Measurements from ENCODE around the gene TUBE1.
"Not testable (repeated sequence)": the region's sequence is repeated elsewhere in the genome, so short reads cannot be mapped to it uniquely, and the experiment has no call there.

TUBE1 gene

DNA sequence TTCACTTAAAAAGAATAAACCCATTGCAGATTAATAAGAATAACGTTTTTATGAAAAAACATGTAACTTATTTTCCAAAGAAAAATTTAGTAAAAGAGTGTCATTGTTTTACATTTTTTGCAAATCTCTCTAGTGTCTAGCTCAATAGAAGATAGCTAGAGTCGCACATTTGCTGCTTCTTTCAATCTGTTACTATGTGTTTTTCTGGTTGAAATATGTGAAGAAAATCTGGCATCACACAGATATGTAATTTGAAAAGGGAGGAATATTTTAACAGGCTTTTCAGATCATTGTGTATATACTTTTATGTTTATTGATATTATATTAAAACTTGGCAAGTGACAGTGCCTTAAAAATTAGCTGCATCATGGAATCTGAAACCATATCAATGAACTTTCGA, 24.3 kb downstream of the TUBE1 start:
- DNase-seq (ENCODE audit: low spot score) = no peak

DNA sequence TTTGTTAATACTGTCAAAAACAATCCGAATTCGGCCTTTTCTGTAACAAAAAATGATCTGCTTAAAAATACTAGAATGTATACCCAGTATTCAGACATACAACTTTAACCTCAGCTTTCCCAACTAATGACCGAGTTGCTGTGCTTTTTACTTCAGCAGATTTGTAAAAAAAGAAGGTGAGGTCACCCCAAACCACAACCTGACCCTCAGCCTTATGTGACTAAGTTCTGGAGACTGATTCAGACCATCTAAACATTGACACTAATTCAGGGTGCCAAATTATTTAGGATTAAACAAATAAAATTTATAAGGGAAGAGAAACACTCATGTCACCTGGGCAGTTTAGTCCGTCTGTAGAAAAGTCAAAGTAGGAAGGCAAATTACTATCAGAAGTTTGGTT, 25.7 kb downstream of the TUBE1 start:
- no peak for DNase-seq (ENCODE audit: low spot score)

DNA sequence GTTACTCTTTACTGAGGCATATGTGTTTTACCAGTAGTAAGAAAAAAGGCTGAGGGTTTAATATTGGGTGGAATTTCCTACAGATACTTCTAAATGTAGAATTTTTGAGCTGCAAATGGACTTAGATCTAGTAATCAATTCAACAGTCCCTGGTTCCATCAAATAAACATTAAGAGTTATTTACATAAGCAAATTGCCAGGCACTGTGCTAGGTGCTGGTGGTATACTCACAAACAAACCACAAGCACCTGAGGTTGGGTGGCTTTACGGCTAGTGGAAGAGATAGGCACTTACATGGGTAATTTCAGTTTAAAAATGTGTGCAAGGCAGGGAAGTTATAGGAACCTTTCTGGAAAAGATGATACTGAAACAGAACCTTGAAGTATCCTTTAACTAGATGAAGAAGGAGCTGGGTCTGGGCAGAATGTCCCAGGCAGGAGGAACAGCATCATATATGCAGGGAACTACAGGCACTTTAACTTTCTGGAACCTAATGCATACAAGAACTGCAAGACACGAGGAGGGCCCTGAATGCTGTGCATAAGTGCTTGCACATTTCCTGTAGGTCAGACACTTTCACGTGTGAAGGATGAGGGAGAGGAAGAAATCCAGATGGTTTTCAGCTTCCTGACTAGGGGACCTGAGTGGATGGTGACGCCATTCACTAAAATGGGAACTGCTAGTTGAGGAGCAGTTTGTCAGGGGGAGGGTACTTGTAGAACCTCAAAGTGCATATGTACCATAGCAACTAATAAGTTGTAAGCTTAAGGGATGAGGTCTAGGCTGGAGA, 28.8 kb downstream of the TUBE1 start:
- DNase-seq (ENCODE audit: low spot score) = no peak

DNA sequence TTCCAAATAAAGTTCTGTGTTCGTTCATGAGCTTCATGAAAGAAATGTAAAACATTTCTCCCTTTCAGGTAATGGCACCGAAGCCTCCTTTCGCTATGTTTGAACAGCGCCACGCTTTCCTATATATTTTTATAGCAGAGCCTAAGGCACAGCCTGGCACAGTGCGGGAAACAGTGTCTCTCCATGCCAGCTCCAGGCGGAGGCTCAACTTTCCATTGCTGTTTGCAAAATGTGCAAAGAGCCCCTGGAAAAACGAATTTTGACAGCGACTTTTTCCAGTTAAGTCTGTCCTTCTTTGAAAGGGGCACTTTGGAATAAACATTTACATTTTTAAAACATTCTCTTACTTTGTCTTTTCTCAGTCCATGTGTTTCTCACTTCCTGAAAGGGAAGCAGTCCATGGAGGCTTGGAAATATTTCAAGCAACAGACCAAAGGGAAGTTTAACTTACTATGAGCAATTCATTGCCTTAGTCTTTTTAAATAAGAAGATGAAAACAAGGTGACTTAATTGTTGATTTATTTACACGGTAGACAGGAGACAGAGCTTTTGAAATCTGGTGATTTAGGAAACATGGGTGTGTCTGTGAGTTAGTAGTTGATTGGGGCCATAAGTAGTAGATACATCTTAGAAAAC, 32.6 kb downstream of the TUBE1 start:
- no peak for DNase-seq (ENCODE audit: low spot score)

DNA sequence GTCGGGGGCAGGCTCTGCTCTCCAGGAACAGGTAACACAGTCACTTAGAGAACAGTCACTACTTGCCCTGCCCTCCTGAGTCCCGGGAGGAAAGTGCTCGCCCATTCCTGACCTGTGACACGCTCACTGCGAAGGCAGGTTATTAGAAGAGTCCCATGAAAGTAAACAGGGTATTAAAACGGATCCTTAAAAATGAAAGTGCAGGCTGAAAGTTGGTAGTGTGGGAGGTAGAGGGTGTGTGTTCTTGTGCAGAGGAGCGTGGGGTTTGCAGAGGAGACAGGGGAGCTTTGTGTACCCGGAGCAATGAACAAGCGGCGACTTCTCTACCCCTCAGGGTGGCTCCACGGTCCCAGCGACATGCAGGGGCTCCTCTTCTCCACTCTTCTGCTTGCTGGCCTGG, 33.3 kb downstream of the TUBE1 start, which contains the start of gene CCN6:
TSS of gene CCN6 (plus strand) at position 104 of the 400 bp plus-strand sequence. CDS start at position 358, 254 bp downstream.
- no peak for DNase-seq (ENCODE audit: low spot score)

DNA sequence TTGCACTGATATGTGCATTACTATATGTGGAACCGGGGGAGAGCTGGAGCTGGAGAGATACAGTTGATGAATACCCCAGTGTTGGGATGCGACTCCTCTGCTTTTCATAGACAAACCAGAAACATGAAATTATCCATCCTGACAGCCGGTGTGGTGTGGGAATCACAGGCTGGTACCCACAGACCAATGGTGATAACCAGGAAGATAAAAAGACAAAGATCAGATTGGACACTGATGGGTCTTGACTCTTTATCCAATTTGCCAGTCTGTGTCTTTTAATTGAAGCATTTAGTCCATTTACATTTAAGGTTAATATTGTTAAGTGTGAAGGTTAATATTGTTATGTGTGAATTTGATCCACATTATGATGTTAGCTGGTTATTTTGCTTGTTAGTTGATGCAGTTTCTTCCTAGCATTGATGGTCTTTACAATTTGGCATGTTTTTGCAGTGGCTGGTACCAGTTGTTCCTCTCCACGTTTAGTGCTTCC, 36.0 kb downstream of the TUBE1 start:
- DNase-seq (ENCODE audit: low spot score) = not testable (repeated sequence)

DNA sequence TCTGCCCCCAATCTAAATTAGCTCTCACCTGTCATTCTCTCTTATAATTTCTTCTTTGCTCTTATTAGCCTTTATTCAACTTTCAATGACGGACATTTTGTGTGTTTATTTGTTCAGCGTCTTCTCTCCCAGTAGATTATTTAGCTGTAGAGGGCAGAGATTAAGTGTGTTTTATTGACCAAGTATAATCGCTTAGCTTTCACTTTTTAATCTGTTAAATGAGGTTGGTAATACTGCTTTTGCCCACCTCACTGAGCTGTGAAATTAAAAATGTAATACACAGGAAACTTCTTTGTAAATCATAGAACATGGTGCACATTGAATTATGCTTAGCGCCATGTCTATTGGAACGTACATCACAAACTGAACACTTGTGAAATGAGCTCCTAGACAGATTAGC, 36.9 kb downstream of the TUBE1 start:
- DNase-seq (ENCODE audit: low spot score) = no peak

DNA sequence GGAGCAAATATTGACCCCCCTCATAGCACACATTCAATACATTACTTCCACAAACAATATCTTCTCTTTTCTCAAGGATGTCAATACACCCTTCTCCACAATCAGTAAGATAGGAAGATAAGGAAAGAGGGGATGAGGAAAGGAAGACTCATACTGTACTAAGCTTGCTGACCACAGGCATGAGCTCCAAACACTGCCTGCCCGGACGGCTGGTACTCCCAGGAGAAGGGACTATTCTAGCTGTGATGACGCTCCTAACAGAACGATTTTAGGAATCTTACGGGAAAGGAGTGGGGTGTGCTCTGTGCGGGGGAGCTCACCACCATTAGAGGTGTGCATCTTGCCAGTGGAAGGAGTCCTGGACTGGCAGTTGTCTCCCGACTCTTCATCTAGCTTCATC, 37.3 kb downstream of the TUBE1 start:
- no peak for DNase-seq (ENCODE audit: low spot score)

DNA sequence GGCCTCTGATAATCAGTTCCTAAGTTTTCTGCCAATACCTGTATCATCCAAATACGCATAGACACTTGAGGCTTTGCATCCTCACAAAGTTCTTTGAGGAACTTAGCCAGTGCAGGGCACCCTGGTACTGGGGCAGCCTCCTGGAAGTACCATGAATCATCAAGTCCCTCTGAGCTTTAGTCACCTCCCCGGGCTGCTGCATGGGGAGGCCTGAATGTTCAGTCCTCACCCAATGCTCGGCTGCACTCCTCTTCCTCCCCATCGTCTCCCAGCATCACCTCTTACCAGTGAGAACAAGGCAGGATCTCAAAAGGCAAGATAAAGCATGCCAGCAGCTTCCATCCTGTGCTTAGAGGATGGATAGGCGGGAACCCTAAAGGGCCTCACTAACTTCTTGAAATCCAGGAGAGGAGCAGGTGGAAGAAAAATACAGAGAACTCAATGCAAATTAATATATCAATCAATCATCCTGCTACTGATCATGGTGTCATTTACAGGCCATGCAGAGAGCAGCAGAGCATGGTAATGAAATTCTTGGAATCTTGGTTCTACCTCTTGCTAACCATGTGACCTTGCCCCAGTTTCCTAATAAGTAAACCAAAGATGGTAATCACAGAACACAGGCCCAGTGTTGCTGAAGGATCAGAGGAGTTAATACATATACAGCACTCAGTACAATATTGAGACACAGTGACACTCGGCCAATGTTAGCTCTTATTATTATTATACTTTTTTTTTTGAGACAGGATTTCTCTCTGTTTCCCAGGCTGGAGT, 38.1 kb downstream of the TUBE1 start:
- no peak for DNase-seq (ENCODE audit: low spot score)

DNA sequence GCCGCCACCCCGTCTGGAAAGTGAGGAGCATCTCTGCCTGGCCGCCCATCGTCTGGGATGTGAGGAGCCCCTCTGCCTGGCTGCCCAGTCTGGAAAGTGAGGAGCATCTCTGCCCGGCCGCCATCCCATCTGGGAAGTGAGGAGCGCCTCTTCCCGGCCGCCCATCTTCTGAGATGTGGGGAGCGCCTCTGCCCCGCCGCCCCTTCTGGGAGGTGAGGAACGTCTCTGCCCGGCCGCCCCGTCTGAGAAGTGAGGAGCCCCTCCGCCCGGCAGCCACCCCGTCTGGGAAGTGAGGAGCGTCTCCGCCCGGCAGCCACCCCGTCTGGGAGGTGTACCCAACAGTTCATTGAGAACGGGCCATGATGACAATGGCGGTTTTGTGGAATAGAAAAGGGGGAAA, 39.8 kb downstream of the TUBE1 start:
- DNase-seq (ENCODE audit: low spot score) = not testable (repeated sequence)

DNA sequence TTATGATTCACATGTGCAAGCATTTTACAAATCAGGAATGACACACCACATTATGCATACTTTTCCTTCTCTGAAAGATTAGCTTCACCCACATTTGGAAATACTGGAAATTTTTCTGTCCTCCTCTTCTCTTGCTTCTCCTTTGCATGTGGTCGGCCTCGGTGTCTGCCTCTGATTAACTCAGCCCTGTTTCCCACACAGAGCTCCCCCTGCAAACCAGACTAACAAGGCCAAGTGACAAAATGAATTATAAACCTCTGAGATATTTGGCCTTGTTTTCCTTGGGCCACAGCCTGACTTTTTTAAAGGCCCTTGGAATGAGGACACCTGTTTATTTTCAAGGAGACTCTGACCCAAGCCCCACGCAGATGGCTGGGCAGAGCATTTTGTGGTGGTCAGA, 42.4 kb downstream of the TUBE1 start:
- DNase-seq (ENCODE audit: low spot score) = no peak

DNA sequence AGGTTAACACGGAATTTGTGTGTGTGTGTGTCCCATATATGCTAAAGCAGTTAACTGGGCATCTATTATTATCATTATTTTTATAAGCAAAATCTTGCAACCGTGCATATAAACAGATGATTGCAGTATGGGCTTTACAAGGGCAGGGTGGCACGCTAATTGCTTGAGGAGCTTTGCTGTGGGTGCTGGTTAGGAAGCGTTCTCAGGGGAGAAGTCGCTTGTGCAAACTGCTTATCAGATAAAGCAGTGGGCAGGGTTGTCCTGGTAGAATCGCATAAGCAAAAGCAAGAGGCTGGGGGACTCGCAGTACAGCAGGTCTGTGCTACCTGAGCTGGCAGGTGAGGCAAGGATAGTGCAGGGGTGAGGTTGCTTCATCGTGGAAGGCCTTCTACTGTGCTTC, 43.1 kb downstream of the TUBE1 start:
- no peak for DNase-seq (ENCODE audit: low spot score)

DNA sequence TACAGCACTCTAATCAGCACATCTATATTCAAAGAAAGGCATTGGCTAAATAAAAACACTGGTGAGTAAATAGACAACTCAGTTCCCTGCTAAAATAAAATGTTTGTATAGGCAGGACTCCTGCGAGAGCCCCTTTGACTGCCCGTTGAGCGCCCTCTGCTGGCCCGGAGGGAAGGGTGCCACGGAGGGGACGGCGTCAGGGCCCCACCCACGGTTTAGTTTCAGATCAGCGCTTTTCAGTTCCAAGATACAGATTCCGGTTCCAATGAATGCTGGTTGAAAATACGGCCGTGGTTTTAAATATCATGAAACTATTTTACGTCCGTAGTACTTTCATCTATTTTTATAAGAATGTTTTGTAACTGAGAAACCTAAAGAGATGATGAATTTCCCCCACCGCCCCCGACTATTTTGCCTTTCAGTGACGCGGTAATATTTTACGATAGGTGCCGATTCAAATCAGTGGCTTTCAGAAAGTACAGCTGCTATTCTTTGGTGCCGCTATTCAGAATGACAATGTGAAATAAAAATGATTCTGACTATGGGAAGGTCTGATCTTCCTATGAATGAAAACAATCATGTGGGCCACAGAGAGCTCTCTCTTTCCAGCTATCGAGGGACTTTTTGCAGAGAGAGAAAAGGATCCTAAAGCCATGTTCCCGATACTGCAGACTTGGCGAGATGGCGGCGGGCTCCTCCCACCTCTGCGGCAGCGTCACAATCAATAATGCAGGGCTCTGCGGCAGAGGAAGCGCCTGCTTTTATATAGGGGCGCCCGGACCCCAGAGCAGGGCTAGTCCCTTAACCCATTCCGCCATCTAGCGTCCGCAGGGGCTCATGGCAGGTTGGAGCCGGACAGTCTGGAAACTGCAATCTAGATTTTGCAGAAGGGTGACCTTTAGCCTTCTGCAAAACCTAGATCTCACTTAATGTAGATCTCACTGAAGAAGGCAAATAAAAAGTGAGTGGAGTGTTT, 44.0 kb downstream of the TUBE1 start:
- DNase-seq (ENCODE audit: low spot score) = peak; percentile 84

DNA sequence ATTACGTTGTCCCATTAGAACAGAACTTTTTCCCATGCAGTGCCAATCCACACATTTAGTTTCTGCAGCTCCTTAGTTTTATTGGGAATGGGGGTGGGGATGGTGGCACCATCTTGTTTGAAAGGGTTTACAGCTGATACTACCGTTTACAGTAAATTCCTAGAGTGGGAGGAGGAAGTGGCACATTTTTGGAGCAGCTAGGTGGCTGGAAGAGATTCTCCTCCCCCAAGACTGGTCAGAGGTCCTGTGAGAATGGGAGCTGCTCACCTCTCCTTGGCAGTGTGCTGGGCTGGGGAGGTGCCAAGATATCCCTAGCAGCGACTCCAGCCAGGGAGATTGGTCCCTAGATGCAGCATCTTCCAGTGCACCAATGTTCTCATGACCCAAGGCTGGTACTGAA, 45.7 kb downstream of the TUBE1 start:
- DNase-seq (ENCODE audit: low spot score) = no peak

DNA sequence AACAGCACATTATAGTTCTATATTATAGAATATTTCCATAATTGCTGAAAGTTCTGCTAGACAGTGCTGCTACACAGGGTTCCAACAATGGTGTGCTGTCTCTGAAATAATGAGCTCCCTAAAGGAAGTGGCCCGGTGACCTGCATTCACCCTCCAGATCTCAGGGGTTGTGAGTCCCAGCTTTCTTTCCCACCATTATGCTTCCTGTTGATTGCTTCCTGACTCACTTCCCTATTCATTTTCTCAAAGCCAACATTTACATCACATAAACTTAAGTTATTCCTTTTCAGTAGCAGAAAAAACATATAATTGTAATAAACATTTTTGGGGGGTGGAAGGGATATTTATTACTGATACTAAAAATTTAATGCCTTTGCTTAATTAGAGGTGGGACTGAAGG, 46.3 kb downstream of the TUBE1 start:
- DNase-seq (ENCODE audit: low spot score) = no peak

DNA sequence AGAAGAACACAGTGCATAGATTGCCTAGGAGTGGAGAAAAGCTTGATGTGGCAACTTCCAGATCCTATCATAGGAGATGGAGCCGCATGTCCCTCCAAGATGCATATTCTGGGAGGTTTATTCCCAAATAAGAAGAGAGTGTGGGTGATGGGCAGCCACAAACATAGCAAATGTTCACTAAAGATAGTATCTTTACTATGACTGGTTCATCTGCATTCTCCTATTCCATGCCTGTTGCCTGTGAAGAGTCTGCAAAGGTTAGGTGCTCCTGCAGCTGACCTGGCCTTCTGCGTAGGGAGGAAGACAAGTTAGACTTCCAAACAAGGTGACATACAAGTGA, 47.9 kb downstream of the TUBE1 start:
- no peak for DNase-seq (ENCODE audit: low spot score)

DNA sequence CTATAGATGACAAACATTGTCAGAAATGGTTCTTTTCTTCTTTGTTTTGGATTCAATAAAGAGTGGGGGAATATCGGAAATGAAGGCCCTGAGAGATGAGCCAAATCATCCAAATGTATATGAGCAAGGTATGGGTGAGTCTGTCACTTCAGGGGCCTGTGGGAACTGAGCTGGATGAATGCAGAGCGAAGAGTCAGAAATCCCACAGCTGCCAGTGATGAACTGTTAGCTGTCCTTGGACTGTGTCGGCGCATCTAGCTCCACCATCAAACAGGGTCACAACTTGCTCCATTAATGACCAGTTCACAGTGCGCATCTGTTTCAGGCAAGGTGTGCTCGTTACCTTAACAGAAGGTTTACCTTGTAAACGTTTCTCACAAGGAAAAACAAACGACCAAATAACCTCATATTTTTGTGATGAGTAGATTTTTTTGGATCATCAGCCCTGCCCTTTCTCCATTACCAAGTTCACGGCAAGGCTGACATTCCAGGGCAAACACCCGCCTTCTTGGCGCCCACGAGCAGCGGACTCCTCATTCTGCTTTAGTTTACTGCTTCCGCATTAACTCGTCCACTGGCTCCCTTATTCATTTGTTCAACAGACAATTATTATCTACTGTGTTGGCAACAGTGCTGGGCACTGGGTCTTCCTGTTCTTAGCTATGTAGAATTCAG, 48.4 kb downstream of the TUBE1 start:
- no peak for DNase-seq (ENCODE audit: low spot score)

DNA sequence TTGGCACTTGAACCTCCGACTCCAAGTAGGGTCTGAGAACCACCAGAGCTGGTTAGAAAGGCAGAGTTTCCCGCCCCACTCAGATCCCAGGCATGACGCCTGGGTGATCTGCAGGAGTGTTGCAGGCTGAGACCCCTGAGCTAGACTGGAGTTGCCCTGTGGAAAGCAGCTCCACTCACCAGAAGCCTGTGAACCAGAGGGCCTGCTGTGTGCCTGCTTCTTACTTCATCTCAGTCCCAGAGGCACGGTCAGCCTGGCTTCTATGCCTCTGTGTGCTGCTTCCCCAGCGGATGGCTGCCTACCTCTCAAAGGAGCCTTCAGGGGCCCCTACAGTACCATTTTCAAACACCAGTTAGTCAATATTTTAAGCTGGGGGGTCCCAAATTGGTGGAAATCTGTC, 49.0 kb downstream of the TUBE1 start:
- no peak for DNase-seq (ENCODE audit: low spot score)

DNA sequence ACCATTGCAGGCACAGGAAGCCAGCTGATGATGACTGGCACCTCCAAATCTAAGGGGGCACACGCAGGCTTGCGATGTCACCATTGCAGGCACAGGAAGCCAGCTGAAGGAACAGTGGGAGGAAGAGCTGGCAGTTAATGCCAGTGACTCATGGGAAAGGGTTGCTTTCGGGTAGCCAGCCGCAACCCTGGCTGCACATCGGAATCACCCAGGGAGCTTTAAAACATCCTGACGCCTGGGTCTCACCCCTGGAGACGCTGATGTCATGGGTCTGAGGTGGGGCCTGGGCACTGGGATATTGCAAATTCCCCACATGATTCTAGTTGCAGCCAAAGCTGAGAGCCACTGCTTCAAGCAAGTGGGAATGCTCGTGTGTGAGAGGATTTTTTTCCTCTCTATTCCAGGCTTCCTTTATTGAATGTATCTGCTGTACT, 49.5 kb downstream of the TUBE1 start:
- DNase-seq (ENCODE audit: low spot score) = peak; percentile 48

DNA sequence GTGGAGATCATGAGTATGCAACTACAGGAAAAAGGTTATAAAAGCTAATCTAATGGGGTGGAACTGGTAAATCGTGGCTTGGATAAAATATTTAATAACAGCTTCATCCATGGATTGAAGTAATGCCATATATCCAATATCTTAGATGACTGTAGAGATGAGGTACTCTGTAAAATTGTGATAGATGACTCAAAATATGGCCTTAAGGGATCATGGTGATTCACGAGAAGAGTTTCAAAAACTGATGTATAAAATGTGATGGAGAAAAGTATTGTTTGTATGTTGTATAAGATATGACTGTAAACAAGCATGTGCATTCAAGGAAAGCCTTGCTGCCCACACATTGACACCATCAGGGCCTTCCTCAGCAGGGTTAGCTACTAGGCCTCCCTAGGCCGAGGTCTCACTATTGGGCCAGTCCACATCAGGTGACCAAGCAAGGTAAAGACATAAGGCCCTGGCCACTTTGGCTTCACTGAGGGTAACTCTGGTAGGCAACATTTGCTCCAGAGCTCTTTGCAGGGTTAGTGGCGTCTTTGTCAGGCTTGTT, 51.1 kb downstream of the TUBE1 start:
- no peak for DNase-seq (ENCODE audit: low spot score)

DNA sequence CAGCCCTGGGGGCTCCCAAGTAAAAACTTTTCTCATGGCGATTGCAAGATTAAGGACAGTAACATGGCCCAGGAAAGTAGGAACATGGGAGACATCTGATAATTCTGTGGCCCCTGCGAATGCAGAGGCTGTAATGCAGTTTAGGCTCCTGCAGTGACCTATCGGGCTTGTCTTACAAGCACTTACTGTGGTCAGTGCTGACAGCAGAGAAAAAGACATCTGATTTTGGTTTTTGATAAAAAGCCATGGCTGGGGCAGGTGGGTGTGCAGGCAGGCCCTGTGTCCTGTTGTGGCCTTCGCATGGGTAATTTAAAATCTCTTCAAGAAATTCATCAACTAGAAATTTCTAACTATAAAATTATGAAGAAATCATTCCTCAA, 52.7 kb downstream of the TUBE1 start:
- no peak for DNase-seq (ENCODE audit: low spot score)

Measured in pons (tissue), 1 donor.